Measurements from ENCODE around the gene IFT43. TPM values are rescaled to one million over a fixed set of nuclear protein-coding genes. Genes with fewer than 3 reads are reported as not detected.

The IFT43 gene
- total RNA-seq, 1 experiment from 2014 or later = 20.0 TPM

- in situ Hi-C loops (cut with HindIII; ENCODE audit: low pct_unique_long_range_greater_than_20kb, low sequenced_read_pairs) (no loop called here), intact Hi-C loops (cut with micrococcal nuclease; ENCODE audit: unreplicated experiment) (no loop called here)
- CTCF ChIA-PET = no interaction called here
- no peak overlapping the region for H3K4me3 ChIP-seq (ENCODE audit: low read depth in 2 of 2, low read length in 2 of 2)
- DNase-seq (ENCODE audit: low read depth, low spot score) (no peak), ATAC-seq (no peak)
- no peak overlapping the region for H3K27ac ChIP-seq (ENCODE audit: low read length)
- H3K9me3 ChIP-seq (ENCODE audit: control insufficient read depth, insufficient read depth, low read depth, low read length) = no peaks in the 10 kb centered on the region
- POLR2A ChIA-PET = no interaction called here
- no peaks in the 10 kb centered on the region for H3K27me3 ChIP-seq (ENCODE audit: control insufficient read depth, insufficient read depth, low read length)
- no peaks in the 10 kb centered on the region for H3K4me1 ChIP-seq (ENCODE audit: control insufficient read depth, insufficient read depth, low read length)
- H3K36me3 ChIP-seq (ENCODE audit: control insufficient read depth, insufficient read depth, low read length) = peaks cover 2% of the 10 kb centered on the region; the same call in 1 of the 2 replicates
- no TSS peak for BruUV-seq (replicated peaks)
- TF ChIP-seq CTCF (IDR thresholded peaks at IDR 0.05) = no peak
- no peak for TF ChIP-seq SIN3A (IDR thresholded peaks at IDR 0.05; ENCODE audit: borderline replicate concordance, insufficient read depth, low read depth, low read length)
- no peak for TF ChIP-seq TCF7L2 (IDR thresholded peaks at IDR 0.05; ENCODE audit: low read depth, low read length)
- no peak for TF ChIP-seq REST (IDR thresholded peaks at IDR 0.05; ENCODE audit: insufficient read depth in 1 of 2, low read depth in 2 of 2, low read length in 1 of 2)
- TF ChIP-seq POLR2AphosphoS5 (IDR thresholded peaks at IDR 0.05; ENCODE audit: low read depth, low read length) = no peak
Observed at GRCh38 chr14:76012354-76012753, 26.8 kb downstream of the IFT43 start.

GRCh38 chr14:76015191-76015590 lies 29.6 kb downstream of the IFT43 start:
- no TSS peak for BruUV-seq (replicated peaks)
- Histone ChIP-seq H3K36me3 (ENCODE audit: control insufficient read depth, insufficient read depth, low read length) (0 out of 2 replicates have a peak, but pooled peaks cover 2% of the 10 kb centered on the region), H3K4me3 (ENCODE audit: low read depth in 2 of 2, low read length in 2 of 2) (no peak overlapping the region), H3K27me3 (ENCODE audit: control insufficient read depth, insufficient read depth, low read length) (no peaks in the 10 kb centered on the region), H3K9me3 (ENCODE audit: control insufficient read depth, insufficient read depth, low read depth, low read length) (peaks cover 9% of the 10 kb centered on the region; the same call in 1 of the 2 replicates), H3K27ac (ENCODE audit: low read length) (no peak overlapping the region), H3K4me1 (ENCODE audit: control insufficient read depth, insufficient read depth, low read length) (no peaks in the 10 kb centered on the region)
- intact Hi-C loops (cut with micrococcal nuclease; ENCODE audit: unreplicated experiment) (no loop called here), in situ Hi-C loops (cut with HindIII; ENCODE audit: low pct_unique_long_range_greater_than_20kb, low sequenced_read_pairs) (no loop called here)
- DNase-seq (ENCODE audit: low read depth, low spot score) (no peak), ATAC-seq (no peak)
- ChIA-PET CTCF (no interaction called here), POLR2A (no interaction called here)
- no peak for TF ChIP-seq TCF7L2 (IDR thresholded peaks at IDR 0.05; ENCODE audit: low read depth, low read length)
- TF ChIP-seq SIN3A (IDR thresholded peaks at IDR 0.05; ENCODE audit: borderline replicate concordance, insufficient read depth, low read depth, low read length) = no peak
- TF ChIP-seq CTCF (IDR thresholded peaks at IDR 0.05) = no peak
- TF ChIP-seq REST (IDR thresholded peaks at IDR 0.05; ENCODE audit: insufficient read depth in 1 of 2, low read depth in 2 of 2, low read length in 1 of 2) = no peak
- TF ChIP-seq POLR2AphosphoS5 (IDR thresholded peaks at IDR 0.05; ENCODE audit: low read depth, low read length) = no peak

All from Panc1 (cell line).